ENCODE results near the gene SLFNL1.

- TF ChIP-seq CTCF (conservative IDR thresholded peaks at IDR 0.05; ENCODE audit: low read depth in 2 of 2) (no peak), EZH2phosphoT487 (IDR thresholded peaks at IDR 0.05; ENCODE audit: unreplicated experiment) (no peak), EZH2 (IDR thresholded peaks at IDR 0.05; ENCODE audit: low read depth, unreplicated experiment) (no peak), ETS1 (IDR thresholded peaks at IDR 0.05) (no peak)
These were observed 55.1 kb downstream of the SLFNL1 start for GRCh38 chr1:40966417-40966816.

Measured in GM23338 (cell line).